ENCODE measurements around the gene TMEM182.

The TMEM182 gene

DNA sequence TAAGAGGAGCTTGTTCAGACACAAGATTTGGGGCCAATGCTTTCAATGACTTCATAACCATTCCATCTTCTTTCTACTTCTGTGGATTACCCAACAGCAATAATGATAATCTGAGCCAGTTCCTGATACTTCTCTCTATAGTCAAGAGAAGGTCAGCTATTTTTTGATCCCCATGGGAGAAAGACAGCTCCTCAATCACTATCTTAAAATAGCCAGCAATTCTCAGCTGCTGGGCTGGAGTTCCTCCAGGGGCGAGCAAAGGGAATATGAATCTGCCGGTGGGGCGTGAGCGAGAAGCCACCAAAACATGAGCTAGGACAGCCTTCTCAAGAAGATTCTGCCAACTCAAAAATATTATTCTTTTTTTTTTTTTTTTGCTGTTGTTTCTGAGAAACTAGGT is at the start of gene TMEM182:
TMEM182 (plus strand) TSS at position 269 of the 400 bp plus-strand sequence. CDS start 187 bp downstream, outside the sequence.
- no peak for DNase-seq (ENCODE audit: low read depth)

- DNase-seq (ENCODE audit: low read depth) = peak; percentile 57
Measured at GRCh38 chr2:102717308-102718018, 44.4 kb upstream of the TMEM182 start.

- DNase-seq (ENCODE audit: low read depth) = no peak
Measured at GRCh38 chr2:102718387-102719316, 43.2 kb upstream of the TMEM182 start.

DNA sequence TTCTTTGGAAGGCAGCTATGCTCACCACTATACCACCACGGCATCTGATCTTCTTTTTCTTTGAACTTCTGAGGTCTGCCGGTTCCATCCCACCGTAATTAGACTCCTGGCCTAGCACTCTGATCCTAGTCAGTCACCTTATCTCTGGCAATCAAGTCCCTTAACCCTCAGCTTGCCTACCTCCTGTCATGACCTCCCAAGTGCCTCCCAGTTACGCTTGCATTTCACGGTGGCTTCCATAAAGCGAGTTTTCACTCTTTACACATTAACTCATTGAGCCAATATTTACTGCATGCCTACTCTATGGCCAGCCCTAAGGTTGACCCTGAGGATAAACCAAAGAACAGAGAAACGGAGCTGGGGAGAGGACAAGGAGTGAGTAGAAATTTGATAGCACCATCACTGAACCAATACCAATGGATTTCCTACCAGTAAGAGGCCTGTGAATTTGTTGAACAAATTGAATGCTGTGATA is 37.8 kb upstream of the TMEM182 start:
- no peak for DNase-seq (ENCODE audit: low read depth)

GRCh38 chr2:102724553-102724952 is 37.3 kb upstream of the TMEM182 start:
- no peak for DNase-seq (ENCODE audit: low read depth)

- DNase-seq (ENCODE audit: low read depth) = no peak
Measured at GRCh38 chr2:102726128-102727087, 35.4 kb upstream of the TMEM182 start.

- DNase-seq (ENCODE audit: low read depth) = no peak
Measured at GRCh38 chr2:102735416-102736109, 26.3 kb upstream of the TMEM182 start.

DNA sequence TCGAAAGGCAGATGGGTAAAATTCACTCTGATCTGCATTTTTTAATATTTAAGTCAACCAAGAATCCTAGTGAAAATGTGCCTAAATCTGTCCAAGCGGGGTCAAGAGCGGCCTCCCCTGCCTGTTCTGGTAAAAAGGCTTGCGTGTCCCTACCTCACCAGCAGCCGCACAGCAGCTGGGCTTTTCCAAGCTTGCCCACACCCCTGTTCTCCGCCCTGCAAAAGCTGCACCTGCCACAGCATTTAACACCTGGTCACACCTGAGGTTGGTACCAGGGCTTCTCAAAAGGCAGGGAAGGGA is 25.8 kb upstream of the TMEM182 start:
- DNase-seq (ENCODE audit: low read depth) = no peak

GRCh38 chr2:102736410-102737409 is 25.1 kb upstream of the TMEM182 start:
- DNase-seq (ENCODE audit: low read depth) = no peak

GRCh38 chr2:102737431-102737830 is 24.4 kb upstream of the TMEM182 start:
- no peak for DNase-seq (ENCODE audit: low read depth)

DNA sequence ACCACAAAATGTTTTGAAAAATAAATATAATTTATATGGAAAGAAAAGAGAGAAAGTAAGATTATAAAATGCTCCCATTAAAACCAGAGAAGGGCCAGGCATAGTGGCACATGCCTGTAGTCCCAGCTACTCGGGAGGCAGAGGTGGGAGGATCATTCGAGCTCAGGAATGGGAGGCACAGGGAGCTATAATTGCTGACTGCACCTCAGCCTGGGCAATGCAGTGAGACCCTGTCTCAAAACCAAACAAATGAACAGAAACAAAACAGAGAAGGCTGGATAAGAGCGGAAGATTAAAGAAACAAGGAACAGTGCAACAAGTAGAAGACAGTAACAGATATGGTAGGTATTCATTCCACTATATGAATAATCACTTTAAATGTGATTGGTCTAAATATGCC is 18.6 kb upstream of the TMEM182 start:
- no peak for DNase-seq (ENCODE audit: low read depth)

DNA sequence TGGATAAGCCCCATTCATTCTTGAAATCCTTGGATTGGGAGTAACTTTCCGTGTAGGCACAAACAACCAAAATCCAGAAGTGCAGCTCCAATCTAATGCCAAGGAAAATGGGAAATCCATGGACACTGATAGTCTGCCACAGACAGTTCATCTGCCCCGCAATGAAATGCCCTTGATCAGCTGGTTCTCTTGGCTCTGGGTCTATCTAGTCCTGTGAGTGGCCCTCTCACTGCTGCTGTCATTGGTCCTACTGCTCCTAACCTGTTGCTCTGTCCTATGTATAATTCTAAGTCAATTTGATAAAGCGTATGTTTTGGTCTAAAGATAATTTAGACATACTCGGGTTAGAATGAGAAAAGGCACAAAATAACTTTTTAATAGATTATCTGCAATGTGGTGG is 13.7 kb upstream of the TMEM182 start:
- DNase-seq (ENCODE audit: low read depth) = no peak

GRCh38 chr2:102749938-102750337 is 11.9 kb upstream of the TMEM182 start:
- no peak for DNase-seq (ENCODE audit: low read depth)

GRCh38 chr2:102753563-102754159 is 8.2 kb upstream of the TMEM182 start:
- peak; percentile 0 for DNase-seq (ENCODE audit: low read depth)

- DNase-seq (ENCODE audit: low read depth) = no peak
Measured at GRCh38 chr2:102754456-102755145, 7.2 kb upstream of the TMEM182 start.

- DNase-seq (ENCODE audit: low read depth) = no peak
Measured at GRCh38 chr2:102755284-102755683, 6.5 kb upstream of the TMEM182 start.

- no peak for DNase-seq (ENCODE audit: low read depth)
Measured at GRCh38 chr2:102758439-102758838, 3.4 kb upstream of the TMEM182 start.

GRCh38 chr2:102764083-102764482 is 2.3 kb downstream of the TMEM182 start:
- DNase-seq (ENCODE audit: low read depth) = no peak

GRCh38 chr2:102765061-102765460 is 3.2 kb downstream of the TMEM182 start:
- no peak for DNase-seq (ENCODE audit: low read depth)

All from GM04503 (cell line).